H1 (cell line): Measurements from ENCODE around the gene PAXX. TPM values are rescaled to one million over a fixed set of nuclear protein-coding genes. Genes with fewer than 3 reads are reported as not detected.

Experiments
- CTCF ChIA-PET: fragments of 300-600 bp; sonication (Branson Sonifier 250); formaldehyde crosslinking; loops from one replicate; lab custom pipeline; 2021; ENCODE audit not compliant: partially characterized antibody; lab: Charles Lee
- POLR2A ChIA-PET: fragments of 300-600 bp; sonication (Branson Sonifier 250); formaldehyde crosslinking; loops from one replicate; lab custom pipeline; 2021; ENCODE audit warnings: inconsistent platforms; ENCODE audit not compliant: partially characterized antibody; lab: Charles Lee
- DNase-seq, 2 experiments: peaks; one replicate each; pipeline versions ENCODE4 v3.0.0 to v3.0.0-alpha.2; 2010 to 2022; ENCODE audit warnings: low spot score in 2 of 2, low read depth in 1 of 2, mixed read lengths in 1 of 2
- FAIRE-seq: peaks from 2 replicates; lab custom pipeline; 2011; peaks lifted over from hg19 to GRCh38; lab: Jason Lieb, UNC
- H2AFZ ChIP-seq: 2 replicates; pipeline ENCODE4 v1.8.1; 2012; ENCODE audit warnings: low read length, inconsistent platforms
- H2AK5ac ChIP-seq: 2 replicates; pipeline ENCODE4 v1.6.1; 2013; ENCODE audit warnings: low read depth, low read length
- H2BK120ac ChIP-seq: replicated peaks from 2 replicates; pipeline ENCODE3; 2013; ENCODE audit warnings: low read depth, low read length, inconsistent platforms
- H2BK12ac ChIP-seq: 2 replicates; pipeline ENCODE4 v1.6.1; 2013; ENCODE audit warnings: low read depth, low read length
- H2BK15ac ChIP-seq: 2 replicates; pipeline ENCODE4 v1.6.1; 2013; ENCODE audit warnings: low read length
- H2BK20ac ChIP-seq: 2 replicates; pipeline ENCODE4 v1.6.1; 2013; ENCODE audit warnings: low read length
- H2BK5ac ChIP-seq: 2 replicates; pipeline ENCODE4 v1.6.1; 2013; ENCODE audit warnings: low read depth, low read length
- H3K14ac ChIP-seq: 2 replicates; pipeline ENCODE4 v1.6.1; 2013; ENCODE audit warnings: inconsistent platforms; ENCODE audit not compliant: insufficient read length
- H3K18ac ChIP-seq: 2 replicates; pipeline ENCODE4 v1.6.1; 2013; ENCODE audit warnings: low read length; ENCODE audit errors: extremely low read depth
- H3K23ac ChIP-seq: 2 replicates; pipeline ENCODE4 v1.6.1; 2013; ENCODE audit warnings: inconsistent platforms; ENCODE audit not compliant: insufficient read length
- H3K23me2 ChIP-seq: 2 replicates; pipeline ENCODE4 v1.6.1; 2013; ENCODE audit warnings: low read depth, low read length
- H3K27ac ChIP-seq: 2 replicates; pipeline ENCODE4 v1.6.1; 2011; ENCODE audit warnings: low read depth, low read length, inconsistent platforms
- H3K27me3 ChIP-seq, 4 experiments: replicated peaks in 1 of 4; 1 replicate in 1 of 4; 2 replicates in 3 of 4; pipeline versions ENCODE4 v1.6.1 to v1.8.1; 2011 to 2013; ENCODE audit warnings: low read length in 3 of 4, mild to moderate bottlenecking in 3 of 4, inconsistent platforms in 2 of 4, mixed read lengths in 2 of 4, moderate library complexity in 1 of 4; ENCODE audit not compliant: control insufficient read depth in 3 of 4, insufficient read depth in 3 of 4; ENCODE audit errors: extremely low read depth in 1 of 4
- H3K36me3 ChIP-seq, 4 experiments: 2 replicates each; pipeline versions ENCODE4 v1.6.1 to v1.8.1; 2011 to 2013; ENCODE audit warnings: mild to moderate bottlenecking in 4 of 4, low read length in 3 of 4, moderate library complexity in 2 of 4, control low read depth in 1 of 4, inconsistent platforms in 1 of 4; ENCODE audit not compliant: insufficient read depth in 4 of 4, control insufficient read depth in 2 of 4
- H3K4ac ChIP-seq: replicated peaks from 2 replicates; pipeline ENCODE3; 2013; ENCODE audit warnings: low read length, low read depth, mixed read lengths, inconsistent platforms; ENCODE audit not compliant: insufficient read length
- H3K4me1 ChIP-seq, 4 experiments: replicated peaks in 1 of 4; 1 replicate in 1 of 4; 2 replicates in 3 of 4; pipeline versions ENCODE4 v1.6.1 to v1.8.1; 2011 to 2013; ENCODE audit warnings: low read length in 3 of 4, inconsistent platforms in 2 of 4, mixed read lengths in 1 of 4; ENCODE audit not compliant: insufficient read depth in 4 of 4, control insufficient read depth in 3 of 4
- H3K4me2 ChIP-seq, 2 experiments: 2 replicates each; pipeline versions ENCODE4 v1.6.1 to v1.8.1; 2011 to 2013; ENCODE audit warnings: low read depth in 2 of 2, low read length in 2 of 2, control low read depth in 1 of 2, inconsistent platforms in 1 of 2, mild to moderate bottlenecking in 1 of 2; ENCODE audit not compliant: insufficient read depth in 1 of 2
- H3K4me3 ChIP-seq, 4 experiments: fragments of 200-600, 300-600 bp in 1 of 4; sonication (generic), shearing (Covaris generic), sonication (Bioruptor Twin) in 1 of 4; 2 replicates each; pipeline versions ENCODE4 v1.5.1 to v1.8.1; 2011 to 2016; ENCODE audit warnings: low read length in 4 of 4, low read depth in 3 of 4, control low read depth in 2 of 4, inconsistent platforms in 2 of 4, mild to moderate bottlenecking in 2 of 4, mixed read lengths in 1 of 4, moderate library complexity in 1 of 4; ENCODE audit not compliant: insufficient read depth in 2 of 4; ENCODE audit errors: extremely low read depth in 1 of 4
- H3K56ac ChIP-seq: replicated peaks from 2 replicates; pipeline ENCODE3; 2013; ENCODE audit warnings: low read depth, mild to moderate bottlenecking, mixed read lengths, low read length, inconsistent platforms; ENCODE audit not compliant: insufficient read length
- H3K79me1 ChIP-seq: 2 replicates; pipeline ENCODE4 v1.6.1; 2013; ENCODE audit warnings: low read depth, low read length, control low read depth
- H3K79me2 ChIP-seq, 2 experiments: 2 replicates each; pipeline versions ENCODE4 v1.6.1 to v1.8.1; 2012 to 2013; ENCODE audit warnings: low read length in 2 of 2, mild to moderate bottlenecking in 2 of 2, inconsistent platforms in 1 of 2; ENCODE audit not compliant: insufficient read depth in 2 of 2, control insufficient read depth in 1 of 2
- H3K9ac ChIP-seq, 4 experiments: replicated peaks in 1 of 4; 1 replicate in 1 of 4; 2 replicates in 3 of 4; pipeline versions ENCODE4 v1.6.1 to v1.8.1; 2011 to 2013; ENCODE audit warnings: low read depth in 3 of 4, low read length in 3 of 4, control low read depth in 2 of 4, mild to moderate bottlenecking in 2 of 4, moderate library complexity in 2 of 4, inconsistent platforms in 1 of 4; ENCODE audit errors: extremely low read depth in 1 of 4
- H3K9me3 ChIP-seq, 2 experiments: 2 replicates each; pipeline versions ENCODE4 v1.6.1 to v1.8.1; 2012 to 2013; ENCODE audit warnings: mild to moderate bottlenecking in 2 of 2, moderate library complexity in 2 of 2, control low read depth in 1 of 2, inconsistent platforms in 1 of 2, low read depth in 1 of 2, low read length in 1 of 2, mixed read lengths in 1 of 2; ENCODE audit not compliant: insufficient read depth in 2 of 2
- H4K20me1 ChIP-seq, 2 experiments: replicated peaks in 1 of 2; 2 replicates each; pipeline versions ENCODE3 to v1.8.1; 2011 to 2013; ENCODE audit warnings: inconsistent platforms in 2 of 2, low read length in 2 of 2, mild to moderate bottlenecking in 1 of 2; ENCODE audit not compliant: insufficient read depth in 2 of 2, control insufficient read depth in 1 of 2
- H4K5ac ChIP-seq: 2 replicates; pipeline ENCODE4 v1.6.1; 2013; ENCODE audit warnings: low read length, low read depth, mixed read lengths, inconsistent platforms; ENCODE audit not compliant: insufficient read length
- H4K8ac ChIP-seq: 2 replicates; pipeline ENCODE4 v1.8.0; 2013; ENCODE audit warnings: mild to moderate bottlenecking, moderate library complexity, low read length, inconsistent platforms; ENCODE audit not compliant: insufficient read depth; ENCODE audit errors: extremely low read depth
- H4K91ac ChIP-seq: replicated peaks from 2 replicates; pipeline ENCODE3; 2013; ENCODE audit warnings: low read length, mixed read lengths, inconsistent platforms; ENCODE audit not compliant: insufficient read length
- CHD1 ChIP-seq: IDR thresholded peaks from 2 replicates; pipeline ENCODE4 v1.6.1; 2012; ENCODE audit warnings: low read depth, low read length, improper control_type of control experiment
- GABPA ChIP-seq: IDR thresholded peaks from 2 replicates; pipeline ENCODE4 v1.6.1; 2011; ENCODE audit warnings: mild to moderate bottlenecking, low read length, moderate library complexity, borderline replicate concordance; ENCODE audit not compliant: insufficient read depth
- RAD21 ChIP-seq, 2 experiments: IDR thresholded peaks in 1 of 2; conservative IDR thresholded peaks in 1 of 2; 2 replicates each; pipeline ENCODE4 v1.6.1; 2011; ENCODE audit warnings: low read depth in 2 of 2, low read length in 2 of 2, improper control_type of control experiment in 1 of 2, inconsistent platforms in 1 of 2, mild to moderate bottlenecking in 1 of 2, moderate library complexity in 1 of 2
- TCF12 ChIP-seq: IDR thresholded peaks from 2 replicates; pipeline ENCODE4 v1.6.1; 2011; ENCODE audit warnings: low read depth, mild to moderate bottlenecking, low read length
- WGBS, 2 experiments: shearing (Covaris generic) in 1 of 2; methylation state at CpG; one replicate each; pipeline versions ENCODE4 v1.1.6 to v1.1.7; 2013 to 2015; ENCODE audit warnings: low lambda C conversion rate in 2 of 2, mixed read lengths in 2 of 2, inconsistent platforms in 1 of 2, low coverage in 1 of 2, missing lambda C conversion rate in 1 of 2; ENCODE audit not compliant: insufficient replicate concordance in 2 of 2, insufficient coverage in 1 of 2, insufficient read length in 1 of 2; ENCODE audit errors: extremely low coverage in 1 of 2, missing lambda C conversion rate in 1 of 2; 5-methylcytosine and 5-hydroxymethylcytosine counted together
- polyA plus RNA-seq, 7 experiments: library from polyadenylated mRNA; depleted of rRNA in 3 of 7; stranded (reverse) in 5 of 7; unstranded in 2 of 7; fragments of >200 nt in 5 of 7; fragments of 200-250 nt in 2 of 7; gene quantifications; 1 replicate in 5 of 7; 2 replicates in 1 of 7; 4 replicates in 1 of 7; pipeline versions ENCODE4 v1.2.1 to v1.2.3, GENCODE V29; 2011 to 2013; ENCODE audit warnings: missing spikeins in 2 of 7, mixed read lengths in 2 of 7
- total RNA-seq: library from RNA; stranded (reverse); fragmentation: NEBNext Ultra II Directional; extraction: Animal tissue kit (Norgen Biotek cat#: 25700); gene quantifications from 2 replicates; pipeline ENCODE4 v1.2.1, GENCODE V29; 2021

Gene PAXX
- total and polyA plus RNA-seq, 2 of the 8 experiments (the other 6 are each of a cell fraction or from before 2014, with no cell fraction given), result 43.4 to 45.9 TPM

GRCh38 chr9:137020771-137021567 is 28.7 kb downstream of the PAXX start:
- FAIRE-seq (no peak), DNase-seq (no peak)
- Histone ChIP-seq H3K4me3 (no peak overlapping the region), H3K9me3 (peaks cover 0 to 12% of the 10 kb centered on the region in 2 experiments; a peak in 1 of 4 replicates), H2BK120ac (no peak overlapping the region), H2AFZ (no peak overlapping the region), H2BK5ac (no peak overlapping the region), H2BK15ac (peak overlapping the region; percentile 72; the same call in 1 of the 2 replicates), H4K5ac (no peak overlapping the region), H3K18ac (no peak overlapping the region; the same call in 1 of the 2 replicates), H3K4me2 (no peak overlapping the region), H3K14ac (no peak overlapping the region), H3K27ac (no peak overlapping the region), H3K23ac (no peak overlapping the region), H2AK5ac (no peak overlapping the region), H3K36me3 (peaks cover 0 to 5% (median 0%) of the 10 kb centered on the region in 4 experiments; a peak in 1 of 8 replicates), H3K79me1 (no peaks in the 10 kb centered on the region), H4K8ac (peak overlapping the region; percentile 51; the same call in 1 of the 2 replicates), H3K27me3 (peaks cover 0 to 3% (median 0%) of the 10 kb centered on the region in 4 experiments; a peak in 2 of 7 replicates), H3K9ac (no peak overlapping the region), H3K79me2 (no peaks in the 10 kb centered on the region), H2BK20ac (no peak overlapping the region), H3K23me2 (no peaks in the 10 kb centered on the region), H3K4me1 (peaks cover 0 to 9% (median 3%) of the 10 kb centered on the region in 4 experiments; a peak in 3 of 7 replicates), H3K56ac (no peak overlapping the region), H4K20me1 (peaks cover 0 to 8% of the 10 kb centered on the region in 2 experiments), H3K4ac (no peak overlapping the region), H2BK12ac (no peak overlapping the region), H4K91ac (no peak overlapping the region)
- ChIA-PET CTCF (interaction anchor here (0.8 to 7.2 kb wide), 14 partner anchors 9 to 73 kb away, joined by 3 to 54 read pairs (median 4); partner anchors contain the start of genes ABCA2 and FUT7), POLR2A (no interaction called here)
- no peak for TF ChIP-seq CHD1
- no peak for TF ChIP-seq GABPA
- TF ChIP-seq TCF12, result no peak
- no peak for TF ChIP-seq RAD21 (IDR thresholded peaks at IDR 0.05 in 1 of 2, conservative IDR thresholded peaks at IDR 0.05 in 1 of 2; ENCODE audit: low read depth in 2 of 2, low read length in 2 of 2)
- WGBS, 2 experiments, result 88% methylated on average over 21 of the region's 32 CpGs; no CpG with 5 or more reads in 1 of the 2 experiments
